Measurements from ENCODE around the gene CRB3. TPM values are rescaled to one million over a fixed set of nuclear protein-coding genes. Genes with fewer than 3 reads are reported as not detected.
A peak's percentile ranks its signal among the peaks of the same experiment; 100 is the strongest.

CRB3 gene
- total RNA-seq, 2 donors from 2014 or later: 115 to 118 TPM

GRCh38 chr19:6498294-6499036, 34.4 kb downstream of the CRB3 start:
- no peaks in the 10 kb centered on the region for H3K36me3 ChIP-seq
- no peak overlapping the region for H3K9ac ChIP-seq (ENCODE audit: low read depth in 2 of 2, low read length in 2 of 2)
- peaks cover 28% of the 10 kb centered on the region for H3K27me3 ChIP-seq
- no peak overlapping the region for H3K27ac ChIP-seq
- TF ChIP-seq CTCF (IDR thresholded peaks at IDR 0.05): no peak
- DNase-seq: no peak
- intact Hi-C loops (cut with DNase I): no loop called here
- no peaks in the 10 kb centered on the region for H3K9me3 ChIP-seq
- no peak overlapping the region for H3K4me3 ChIP-seq
- H3K4me1 ChIP-seq: peaks cover 6% of the 10 kb centered on the region

- no peak for DNase-seq
- Histone ChIP-seq H3K9me3 (no peaks in the 10 kb centered on the region), H3K9ac (ENCODE audit: low read depth in 2 of 2, low read length in 2 of 2) (no peak overlapping the region), H3K4me1 (peaks cover 6% of the 10 kb centered on the region), H3K27me3 (peaks cover 28% of the 10 kb centered on the region), H3K36me3 (no peaks in the 10 kb centered on the region), H3K4me3 (no peak overlapping the region), H3K27ac (no peak overlapping the region)
- intact Hi-C loops (cut with DNase I): no loop called here
- TF ChIP-seq CTCF (IDR thresholded peaks at IDR 0.05): no peak
Observed at GRCh38 chr19:6499052-6499790, 35.1 kb downstream of the CRB3 start.

- intact Hi-C loops (cut with DNase I): no loop called here
- Histone ChIP-seq H3K27me3 (peaks cover 28% of the 10 kb centered on the region), H3K9me3 (no peaks in the 10 kb centered on the region), H3K4me1 (peaks cover 6% of the 10 kb centered on the region), H3K36me3 (no peaks in the 10 kb centered on the region), H3K9ac (ENCODE audit: low read depth in 2 of 2, low read length in 2 of 2) (no peak overlapping the region), H3K4me3 (no peak overlapping the region), H3K27ac (no peak overlapping the region)
- no peak for DNase-seq
- no peak for TF ChIP-seq CTCF (IDR thresholded peaks at IDR 0.05)
Observed at GRCh38 chr19:6500837-6501739, 37.0 kb downstream of the CRB3 start.

- no peak for TF ChIP-seq CTCF (IDR thresholded peaks at IDR 0.05)
- peak within 1 kb of the TSS; percentile 25 for H3K4me3 ChIP-seq
- no peaks in the 10 kb centered on the region for H3K9me3 ChIP-seq
- no peaks in the 10 kb centered on the region for H3K36me3 ChIP-seq
- DNase-seq: no peak
- H3K27me3 ChIP-seq: peaks cover 28% of the 10 kb centered on the region
- H3K27ac ChIP-seq: no peak within 1 kb of the TSS
- peaks cover 6% of the 10 kb centered on the region for H3K4me1 ChIP-seq
- intact Hi-C loops (cut with DNase I): no loop called here
- no peak within 1 kb of the TSS for H3K9ac ChIP-seq (ENCODE audit: low read depth in 2 of 2, low read length in 2 of 2)
Observed at GRCh38 chr19:6501740-6502648, 37.9 kb downstream of the CRB3 start, which contains the start of gene TUBB4A. TSS of gene TUBB4A (minus strand) at chr19:6502309. CDS start at chr19:6502212, 97 bp downstream.

All from colonic mucosa (tissue), 4 donors.